ENCODE results near the gene AFF3.
"Not testable (repeated sequence)": the region's sequence is repeated elsewhere in the genome, so short reads cannot be mapped to it uniquely, and the experiment has no call there.

The AFF3 gene

GRCh38 chr2:99514357-99514756 lies 628.0 kb downstream of the AFF3 start:
- Histone ChIP-seq H3K4me1 (ENCODE audit: control insufficient read depth, insufficient read depth, low read length) (no peaks in the 10 kb centered on the region), H3K9me3 (ENCODE audit: control insufficient read depth, low read length) (no peaks in the 10 kb centered on the region), H3K36me3 (ENCODE audit: control insufficient read depth, insufficient read depth, low read length) (no peaks in the 10 kb centered on the region), H3K27me3 (ENCODE audit: control insufficient read depth, insufficient read depth, low read length) (no peaks in the 10 kb centered on the region), H3K9ac (ENCODE audit: low read length) (no peak overlapping the region), H3K4me3 (ENCODE audit: low read length) (no peak overlapping the region)

GRCh38 chr2:99512181-99512591 lies 630.2 kb downstream of the AFF3 start:
- no peak overlapping the region for H3K9ac ChIP-seq (ENCODE audit: low read length)
- no peaks in the 10 kb centered on the region for H3K27me3 ChIP-seq (ENCODE audit: control insufficient read depth, insufficient read depth, low read length)
- H3K9me3 ChIP-seq (ENCODE audit: control insufficient read depth, low read length), result no peaks in the 10 kb centered on the region
- H3K4me1 ChIP-seq (ENCODE audit: control insufficient read depth, insufficient read depth, low read length), result no peaks in the 10 kb centered on the region
- H3K36me3 ChIP-seq (ENCODE audit: control insufficient read depth, insufficient read depth, low read length), result no peaks in the 10 kb centered on the region
- no peak overlapping the region for H3K4me3 ChIP-seq (ENCODE audit: low read length)

DNA sequence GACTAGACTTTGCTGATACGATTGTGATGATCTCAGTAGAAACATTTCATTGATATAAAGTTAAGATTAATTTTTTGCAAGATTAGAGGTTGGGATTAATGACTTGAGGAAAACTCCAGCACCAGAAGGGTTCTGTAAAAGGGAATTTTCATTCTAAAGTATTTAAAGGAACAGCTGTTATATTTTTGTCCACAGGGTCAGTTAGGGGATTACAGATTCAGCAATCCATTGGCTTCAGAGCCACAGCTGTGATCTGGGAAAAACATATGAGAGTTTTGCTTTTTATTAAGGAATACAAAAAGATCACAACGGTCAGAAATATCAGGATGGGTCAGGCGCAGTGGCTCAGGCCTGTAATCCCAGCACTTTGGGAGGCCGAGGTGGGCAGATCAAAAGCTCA lies 633.0 kb downstream of the AFF3 start:
- H3K9ac ChIP-seq (ENCODE audit: low read length), result no peak overlapping the region
- no peaks in the 10 kb centered on the region for H3K9me3 ChIP-seq (ENCODE audit: control insufficient read depth, low read length)
- no peaks in the 10 kb centered on the region for H3K36me3 ChIP-seq (ENCODE audit: control insufficient read depth, insufficient read depth, low read length)
- no peak overlapping the region for H3K4me3 ChIP-seq (ENCODE audit: low read length)
- H3K27me3 ChIP-seq (ENCODE audit: control insufficient read depth, insufficient read depth, low read length), result no peaks in the 10 kb centered on the region
- no peaks in the 10 kb centered on the region for H3K4me1 ChIP-seq (ENCODE audit: control insufficient read depth, insufficient read depth, low read length)

DNA sequence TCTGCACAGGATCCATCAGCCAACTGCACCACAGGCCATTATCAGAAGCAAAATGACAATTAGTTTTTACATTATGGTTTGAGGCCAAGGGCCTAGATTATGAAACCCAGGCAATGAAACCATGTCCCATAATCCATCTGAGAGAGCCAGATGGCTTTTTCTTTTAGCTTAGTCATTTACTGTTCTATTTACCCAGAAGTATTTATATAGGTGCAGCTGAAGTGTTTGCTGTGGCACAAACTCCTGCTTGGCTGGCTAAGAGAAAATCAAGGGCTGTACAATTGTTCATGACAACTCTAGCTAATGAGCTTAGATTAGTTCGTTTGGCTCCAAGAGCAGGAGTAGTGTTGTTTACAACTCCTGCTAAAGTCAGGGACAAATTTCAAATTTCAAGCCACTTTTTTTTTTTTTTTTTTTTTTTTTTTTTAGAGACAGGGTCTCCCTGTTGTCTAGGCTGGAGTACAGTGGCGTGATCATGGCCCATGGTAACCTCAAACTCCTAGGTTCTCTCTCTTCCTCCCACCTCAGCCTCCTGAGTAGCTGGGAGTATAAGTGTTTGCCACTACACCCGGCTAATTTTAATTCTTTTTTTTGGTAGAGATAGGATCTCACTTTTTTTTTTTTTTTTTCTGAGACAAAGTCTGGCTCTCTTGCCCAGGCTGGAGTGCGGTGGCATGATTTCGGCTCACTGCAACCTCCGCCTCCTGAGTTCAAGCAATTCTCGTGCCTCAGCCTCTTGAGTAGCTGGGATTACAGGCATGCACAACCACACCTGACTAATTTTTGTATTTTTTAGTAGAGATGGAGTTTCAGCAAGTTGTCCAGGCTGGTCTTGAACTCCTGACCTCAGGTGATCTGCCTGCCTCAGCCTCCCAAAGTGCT lies 634.2 kb downstream of the AFF3 start:
- H3K9ac ChIP-seq (ENCODE audit: low read length), result no peak overlapping the region
- no peaks in the 10 kb centered on the region for H3K27me3 ChIP-seq (ENCODE audit: control insufficient read depth, insufficient read depth, low read length)
- no peaks in the 10 kb centered on the region for H3K9me3 ChIP-seq (ENCODE audit: control insufficient read depth, low read length)
- peaks cover 6% of the 10 kb centered on the region for H3K4me1 ChIP-seq (ENCODE audit: control insufficient read depth, insufficient read depth, low read length)
- H3K4me3 ChIP-seq (ENCODE audit: low read length), result no peak overlapping the region
- no peaks in the 10 kb centered on the region for H3K36me3 ChIP-seq (ENCODE audit: control insufficient read depth, insufficient read depth, low read length)

GRCh38 chr2:99504844-99505584 lies 637.4 kb downstream of the AFF3 start:
- Histone ChIP-seq H3K36me3 (ENCODE audit: control insufficient read depth, insufficient read depth, low read length) (no peaks in the 10 kb centered on the region), H3K4me3 (ENCODE audit: low read length) (no peak overlapping the region), H3K9me3 (ENCODE audit: control insufficient read depth, low read length) (no peaks in the 10 kb centered on the region), H3K27me3 (ENCODE audit: control insufficient read depth, insufficient read depth, low read length) (no peaks in the 10 kb centered on the region), H3K9ac (ENCODE audit: low read length) (no peak overlapping the region), H3K4me1 (ENCODE audit: control insufficient read depth, insufficient read depth, low read length) (peaks cover 6% of the 10 kb centered on the region)

GRCh38 chr2:99503662-99504416 lies 638.6 kb downstream of the AFF3 start:
- not testable (repeated sequence) for H3K4me3 ChIP-seq (ENCODE audit: low read length); H3K9ac ChIP-seq (ENCODE audit: low read length); H3K9me3 ChIP-seq (ENCODE audit: control insufficient read depth, low read length); H3K36me3 ChIP-seq (ENCODE audit: control insufficient read depth, insufficient read depth, low read length); H3K27me3 ChIP-seq (ENCODE audit: control insufficient read depth, insufficient read depth, low read length); H3K4me1 ChIP-seq (ENCODE audit: control insufficient read depth, insufficient read depth, low read length)

DNA sequence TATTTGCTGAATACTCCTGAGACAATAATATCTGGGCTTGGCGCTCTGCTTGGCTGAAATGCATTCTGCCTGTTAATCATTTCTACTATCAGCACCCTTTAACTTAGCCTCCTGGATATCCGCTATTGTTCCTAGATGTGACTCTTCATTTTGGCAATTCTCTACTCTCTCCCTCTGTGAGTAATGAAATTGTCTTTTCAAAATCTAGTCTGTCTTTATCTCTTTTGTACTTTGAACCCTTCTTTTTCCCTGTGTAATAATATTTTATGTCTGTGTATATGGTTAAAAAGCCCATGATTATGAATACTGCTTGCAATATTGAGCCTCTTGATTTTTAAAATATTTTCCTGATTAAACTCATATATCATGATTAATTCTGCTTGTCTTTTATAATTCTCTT lies 646.4 kb downstream of the AFF3 start:
- Histone ChIP-seq H3K9me3 (ENCODE audit: control insufficient read depth, low read length) (no peaks in the 10 kb centered on the region), H3K4me3 (ENCODE audit: low read length) (no peak overlapping the region), H3K27me3 (ENCODE audit: control insufficient read depth, insufficient read depth, low read length) (peaks cover 8% of the 10 kb centered on the region), H3K36me3 (ENCODE audit: control insufficient read depth, insufficient read depth, low read length) (no peaks in the 10 kb centered on the region), H3K9ac (ENCODE audit: low read length) (no peak overlapping the region), H3K4me1 (ENCODE audit: control insufficient read depth, insufficient read depth, low read length) (no peaks in the 10 kb centered on the region)

Data from mucosa of stomach (tissue), 1 donor.